GM12891 (cell line): Measurements from ENCODE around the gene SLC23A3.

ENCODE experiments used
- DNase-seq: peaks from one replicate; pipeline ENCODE4 v3.0.0; 2011; ENCODE audit warnings: low spot score; ENCODE audit not compliant: insufficient read length
- FAIRE-seq: peaks from 2 replicates; lab custom pipeline; 2011; peaks lifted over from hg19 to GRCh38; lab: Jason Lieb, UNC
- PAX5 ChIP-seq: IDR thresholded peaks from 2 replicates; pipeline ENCODE4 v1.6.1; 2011; ENCODE audit warnings: low read length, moderate library complexity, mild to moderate bottlenecking; ENCODE audit not compliant: insufficient read depth, severe bottlenecking
- POLR2A ChIP-seq: IDR thresholded peaks from 2 replicates; pipeline ENCODE4 v1.6.1; 2011; ENCODE audit warnings: low read depth, low read length, control low read depth
- POLR2AphosphoS5 ChIP-seq: IDR thresholded peaks from 2 replicates; pipeline ENCODE4 v1.6.1; 2011; ENCODE audit warnings: low read depth, low read length, control low read depth
- POU2F2 ChIP-seq: IDR thresholded peaks from 2 replicates; pipeline ENCODE4 v1.6.1; 2011; ENCODE audit warnings: low read depth, mild to moderate bottlenecking, control low read depth, low read length, moderate library complexity
- SPI1 ChIP-seq: IDR thresholded peaks from 2 replicates; pipeline ENCODE4 v1.6.1; 2011; ENCODE audit warnings: low read depth, low read length, control low read depth
- TAF1 ChIP-seq: IDR thresholded peaks from 2 replicates; pipeline ENCODE4 v1.6.1; 2011; ENCODE audit warnings: low read depth, low read length, control low read depth

Gene SLC23A3

GRCh38 chr2:219183151-219183772 is 13.4 kb upstream of the SLC23A3 start:
- DNase-seq (no peak), FAIRE-seq (no peak)
- no peak for TF ChIP-seq POU2F2
- no peak for TF ChIP-seq POLR2A
- TF ChIP-seq POLR2AphosphoS5, result no peak
- no peak for TF ChIP-seq TAF1
- TF ChIP-seq SPI1, result no peak

GRCh38 chr2:219182331-219183150 is 12.7 kb upstream of the SLC23A3 start:
- DNase-seq (no peak), FAIRE-seq (no peak)
- no peak for TF ChIP-seq SPI1
- no peak for TF ChIP-seq POLR2AphosphoS5
- TF ChIP-seq PAX5, result no peak
- no peak for TF ChIP-seq POLR2A
- TF ChIP-seq POU2F2, result no peak
- no peak for TF ChIP-seq TAF1

DNA sequence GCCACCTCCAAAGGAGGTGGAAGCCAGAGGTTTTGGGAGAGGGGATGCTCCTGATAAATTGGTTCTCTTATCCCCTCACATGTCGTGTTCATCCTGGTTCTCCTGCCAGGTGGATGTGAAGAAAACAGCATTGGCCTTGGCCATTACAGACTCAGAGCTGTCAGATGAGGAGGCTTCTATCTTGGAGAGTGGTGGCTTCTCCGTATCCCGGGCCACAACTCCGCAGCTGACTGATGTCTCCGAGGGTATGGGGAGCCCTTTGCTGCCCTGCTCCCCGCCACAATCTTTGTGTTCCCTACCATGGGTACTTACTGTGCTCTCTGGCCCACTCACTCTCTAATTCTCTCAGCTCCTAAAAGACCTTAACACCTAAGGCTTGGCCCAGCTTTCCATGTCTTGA is 11.7 kb upstream of the SLC23A3 start:
- no peak for DNase-seq
- FAIRE-seq, result no peak
- TF ChIP-seq SPI1 (no peak), POU2F2 (no peak), PAX5 (no peak), POLR2AphosphoS5 (no peak), TAF1 (no peak), POLR2A (no peak)

GRCh38 chr2:219180961-219181360 is 11.1 kb upstream of the SLC23A3 start:
- DNase-seq (no peak), FAIRE-seq (no peak)
- TF ChIP-seq POLR2A (no peak), SPI1 (no peak), TAF1 (no peak), PAX5 (no peak), POU2F2 (no peak), POLR2AphosphoS5 (no peak)

- TF ChIP-seq POLR2AphosphoS5, result no peak
- no peak for TF ChIP-seq POLR2A
- TF ChIP-seq PAX5, result no peak
- no peak for TF ChIP-seq TAF1
- TF ChIP-seq SPI1, result no peak
- TF ChIP-seq POU2F2, result no peak
- FAIRE-seq (no peak), DNase-seq (no peak)
Measured at GRCh38 chr2:219179601-219180465, 10.0 kb upstream of the SLC23A3 start.

DNA sequence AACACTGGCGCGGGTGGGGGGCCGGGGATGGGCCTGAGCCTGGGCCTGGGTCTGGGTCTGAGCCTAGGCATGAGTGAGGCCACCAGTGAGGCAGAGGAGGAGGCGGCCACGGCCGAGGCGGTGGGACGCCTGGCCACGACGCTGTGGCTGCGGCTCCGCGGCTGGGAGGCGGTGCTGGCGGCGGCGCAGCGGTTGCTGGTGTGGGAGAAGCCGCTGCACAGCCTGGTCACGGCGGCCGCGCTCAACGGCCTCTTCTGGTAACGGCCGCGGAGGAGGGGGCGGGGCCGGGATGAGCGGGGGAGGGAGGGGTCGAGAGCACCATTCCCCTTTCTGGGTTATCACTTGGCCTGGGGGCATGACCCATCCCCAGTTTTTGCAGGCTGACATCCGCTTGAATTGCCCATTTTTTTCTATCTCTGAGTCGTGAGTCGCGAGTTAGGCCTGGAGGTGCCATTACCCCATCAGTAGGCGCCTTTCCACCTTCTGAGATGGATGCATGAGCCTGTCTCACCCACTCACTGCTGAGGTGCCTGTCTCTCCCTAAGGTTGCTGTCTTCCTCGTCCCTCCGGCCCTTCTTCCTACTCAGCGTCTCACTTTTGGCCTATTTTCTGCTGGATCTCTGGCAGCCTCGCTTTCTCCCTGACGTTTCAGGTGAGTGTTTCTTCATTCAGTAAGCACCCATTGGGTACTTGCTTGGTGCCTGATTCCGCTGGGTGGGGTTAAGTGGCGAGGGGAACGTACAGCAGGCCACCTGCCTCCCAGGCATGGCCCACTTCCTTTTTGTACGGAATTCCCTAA is 8.7 kb upstream of the SLC23A3 start:
- TF ChIP-seq SPI1, result peak; percentile 25; the same call in 1 of the 2 replicates
- TF ChIP-seq TAF1, result no peak
- no peak for FAIRE-seq
- DNase-seq, result no peak

- FAIRE-seq, result peak; percentile 99
- no peak for TF ChIP-seq POU2F2
- TF ChIP-seq PAX5, result no peak
- TF ChIP-seq TAF1, result peak; percentile 67
- TF ChIP-seq POLR2A, result peak; percentile 82
- TF ChIP-seq POLR2AphosphoS5, result peak; percentile 81
- peak; percentile 72 for TF ChIP-seq SPI1
- DNase-seq, result peak; percentile 97
Measured at GRCh38 chr2:219177552-219178376, 7.9 kb upstream of the SLC23A3 start, which contains the start of gene RETREG2. TSS of gene RETREG2 (plus strand) at chr2:219178275. CDS start at chr2:219178353, 78 bp downstream.

- TF ChIP-seq POLR2A (peak; percentile 85), TAF1 (peak; percentile 50; the same call in 1 of the 2 replicates), SPI1 (peak; percentile 45; the same call in 1 of the 2 replicates), POU2F2 (no peak), PAX5 (no peak), POLR2AphosphoS5 (peak; percentile 73)
- FAIRE-seq, result peak; percentile 96
- peak; percentile 89 for DNase-seq
Measured at GRCh38 chr2:219176818-219177551, 7.2 kb upstream of the SLC23A3 start, which contains the start of gene CNPPD1. TSS of gene CNPPD1 (minus strand) at chr2:219176925. CDS start at chr2:219176828, 97 bp downstream.
